Amniotic epithelial cell (primary cell): Measurements from ENCODE around the gene PCSK1N.

ENCODE experiments used
- DNase-seq: peaks from one replicate; pipeline ENCODE4 v3.0.0-alpha.2; 2010; ENCODE audit warnings: low read depth

PCSK1N gene

DNA sequence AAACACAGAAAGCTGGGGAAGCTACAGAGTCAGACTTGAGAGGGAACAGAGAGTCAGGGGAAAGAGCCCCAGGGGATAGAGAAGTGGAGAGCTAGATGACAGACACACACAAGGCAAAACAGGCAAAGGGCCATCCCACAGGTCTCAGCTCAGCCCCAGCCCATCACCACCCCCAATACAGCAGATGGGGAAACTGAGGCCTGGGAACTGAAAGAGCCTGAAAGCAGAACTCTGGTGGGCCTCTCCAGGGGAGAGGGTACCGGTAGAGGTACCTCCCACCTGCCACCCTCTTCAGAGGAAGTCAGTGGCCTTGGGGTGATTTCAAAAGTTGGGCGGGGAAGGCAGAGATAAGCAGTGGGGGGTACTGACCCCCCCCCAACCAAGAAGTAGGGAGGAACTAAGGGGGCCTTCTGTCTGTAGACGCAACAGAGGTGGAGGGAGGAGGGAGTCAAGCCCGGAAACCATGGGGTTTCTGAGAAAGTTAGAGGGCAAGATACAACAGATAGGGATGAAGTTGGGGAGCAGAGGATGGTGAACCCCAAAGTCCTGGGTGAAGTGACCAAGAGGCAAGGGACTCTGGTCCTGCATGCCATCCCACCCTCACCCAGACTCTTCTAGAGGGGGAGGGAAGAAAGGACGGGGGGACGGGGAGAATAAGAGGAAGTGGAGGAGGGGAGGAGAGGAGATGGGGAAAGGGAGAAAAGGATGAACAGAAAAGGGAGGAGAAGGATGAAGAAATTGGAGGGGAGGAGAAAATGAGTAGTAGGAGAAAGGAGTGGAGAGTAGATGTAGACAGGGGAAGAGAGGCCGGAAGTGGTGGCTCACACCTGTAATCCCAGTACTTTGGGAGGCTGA is 45.8 kb downstream of the PCSK1N start:
- no peak for DNase-seq

- no peak for DNase-seq
Measured at GRCh38 chrX:48787505-48788443, 47.6 kb downstream of the PCSK1N start.

DNA sequence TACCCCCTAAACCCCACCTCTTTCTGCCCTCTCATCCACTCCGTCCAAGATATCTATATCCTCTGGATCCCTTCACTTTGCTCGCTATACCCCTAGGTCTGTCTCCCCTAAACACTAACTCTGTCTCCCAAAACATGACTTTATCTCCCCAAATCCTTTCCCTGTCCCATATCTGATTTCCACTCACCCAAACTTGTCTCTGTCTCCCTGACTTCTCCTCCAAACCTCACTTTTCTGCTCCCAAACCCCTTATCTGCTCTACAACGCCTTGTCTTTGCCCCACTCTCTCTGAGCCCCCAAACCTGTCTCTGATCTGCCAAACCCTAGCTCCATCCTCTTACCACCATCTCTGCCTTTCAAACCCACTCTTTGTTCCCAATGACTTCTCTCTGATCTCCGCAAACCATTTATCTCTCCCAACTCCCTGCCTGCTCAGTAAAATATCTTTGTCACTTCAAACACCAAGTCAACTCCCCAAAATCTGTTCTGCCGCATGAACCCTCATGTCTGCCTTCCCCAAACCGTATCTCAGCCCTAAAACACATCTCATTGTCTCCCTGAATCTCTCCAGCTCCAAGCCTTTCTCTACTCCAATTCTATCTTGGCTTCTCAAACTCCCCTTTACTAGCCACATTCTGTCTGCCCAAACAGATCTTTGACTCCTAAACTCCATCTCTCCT is 48.4 kb downstream of the PCSK1N start:
- no peak for DNase-seq

- DNase-seq = no peak
Measured at GRCh38 chrX:48786341-48786800, 49.0 kb downstream of the PCSK1N start, which contains the start of gene GATA1. Gene GATA1, plus strand, starts transcription at chrX:48786590. Its CDS starts 4,520 bp downstream, at chrX:48791110.

GRCh38 chrX:48785540-48786214 is 49.7 kb downstream of the PCSK1N start:
- DNase-seq = no peak

DNA sequence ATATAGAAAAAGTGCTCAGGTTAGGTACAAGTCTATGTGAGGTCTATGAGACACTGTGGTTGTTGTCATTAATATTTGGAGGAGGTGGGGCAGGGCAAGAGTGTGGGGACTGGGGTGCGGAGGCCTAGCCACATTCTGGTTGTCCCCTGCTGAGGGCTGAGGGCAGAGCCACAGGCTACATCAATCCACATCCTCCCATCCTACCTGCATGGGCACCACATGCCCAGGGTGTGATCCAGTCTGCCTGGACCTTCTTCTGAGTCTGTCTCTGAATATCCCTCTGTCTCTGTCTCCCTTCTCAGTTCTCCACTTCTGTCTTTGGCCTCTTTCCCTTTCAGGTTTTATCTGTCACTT is 50.2 kb downstream of the PCSK1N start:
- DNase-seq = no peak

DNA sequence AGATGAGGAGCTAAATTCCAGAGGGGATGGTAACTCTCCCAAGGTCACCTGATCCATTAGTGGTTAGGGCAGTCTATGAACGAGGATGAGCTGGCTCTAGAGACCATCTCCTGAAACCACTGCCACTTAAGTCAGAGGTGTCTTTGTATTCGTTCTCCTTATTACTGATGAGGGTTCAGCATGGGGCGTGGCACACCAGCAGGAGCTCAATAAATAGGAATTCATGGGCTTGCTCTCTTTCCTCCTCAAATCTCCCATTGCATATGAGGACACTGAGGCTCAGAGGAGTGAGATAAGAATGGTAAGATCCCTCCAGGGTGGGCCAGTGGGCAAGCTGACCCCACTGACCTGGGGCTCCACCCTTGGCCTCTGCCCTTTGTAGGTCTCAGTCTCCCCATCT is 50.7 kb downstream of the PCSK1N start:
- no peak for DNase-seq

GRCh38 chrX:48782795-48783194 is 52.6 kb downstream of the PCSK1N start:
- DNase-seq = no peak

DNA sequence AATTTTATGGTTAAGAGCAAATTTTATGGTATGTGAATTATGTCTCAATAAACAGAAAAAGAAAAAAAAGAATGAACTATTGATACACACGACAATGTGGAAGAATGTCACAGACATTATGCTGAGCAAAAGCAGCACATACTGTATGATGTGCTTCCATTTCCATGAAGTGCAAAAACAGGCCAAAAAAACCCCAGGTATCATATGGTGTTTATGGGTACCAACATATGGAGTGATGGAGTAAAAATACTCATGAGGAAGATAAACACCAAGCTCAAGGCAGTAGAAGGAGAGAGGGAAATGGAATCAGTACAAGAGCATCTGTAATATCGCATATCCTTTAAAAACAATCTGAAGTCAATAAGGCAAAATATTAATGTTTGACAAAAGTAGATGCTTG is 53.2 kb downstream of the PCSK1N start:
- no peak for DNase-seq

DNA sequence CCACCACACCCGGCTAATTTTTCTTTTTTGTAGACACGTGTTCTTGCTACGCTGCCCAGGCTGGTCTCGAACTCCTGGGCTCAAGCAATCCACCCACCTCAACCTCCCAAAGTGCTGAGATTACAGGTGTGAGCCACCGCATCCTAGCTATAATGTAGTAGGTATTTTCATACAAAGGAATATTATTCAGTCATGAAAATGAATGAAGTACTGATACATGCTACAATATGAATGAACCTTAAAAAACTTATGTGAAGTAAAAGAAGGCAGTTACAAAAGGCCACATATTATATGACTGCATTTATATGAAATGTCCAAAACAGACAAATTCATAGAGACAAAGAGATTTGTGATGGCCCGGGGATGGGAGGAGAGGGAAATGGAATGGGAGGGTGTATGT is 53.7 kb downstream of the PCSK1N start:
- DNase-seq = no peak
